GM19468 (cell line): ENCODE data around the gene PNISR.

Experiments
- ATAC-seq: cut with Tn5 transposase; IDR thresholded peaks from one replicate; pipeline ENCODE4 v1.9.1; 2021; ENCODE audit warnings: mild to moderate bottlenecking, moderate library complexity, moderate number of reproducible peaks; ENCODE audit not compliant: unreplicated experiment; ENCODE audit errors: extremely low read depth

PNISR gene

DNA sequence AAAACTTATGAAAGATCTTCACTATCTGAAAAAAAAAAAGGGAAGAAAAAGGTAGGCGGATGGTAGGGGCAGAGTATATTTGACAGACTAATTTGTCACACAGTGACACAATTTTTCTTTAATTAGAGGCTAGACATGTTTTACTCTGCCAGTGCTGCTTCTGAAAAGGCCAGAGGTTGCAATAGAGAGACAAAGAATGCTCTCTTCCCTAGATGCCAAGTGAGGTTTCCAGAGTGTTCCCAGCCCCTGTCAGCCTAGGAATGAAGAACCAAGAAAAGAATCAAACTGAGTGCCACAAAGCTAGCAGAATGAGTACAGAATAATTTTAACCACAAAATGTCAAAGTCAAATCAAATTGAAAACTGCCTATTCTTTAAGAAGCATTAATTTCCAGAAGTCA, 13.0 kb downstream of the PNISR start:
- ATAC-seq: no peak

GRCh38 chr6:99409672-99410071, 15.4 kb downstream of the PNISR start:
- ATAC-seq: no peak

GRCh38 chr6:99407076-99407475, 18.0 kb downstream of the PNISR start:
- no peak for ATAC-seq

GRCh38 chr6:99402448-99402847, 22.7 kb downstream of the PNISR start:
- ATAC-seq: no peak

- no peak for ATAC-seq
Measured at GRCh38 chr6:99397287-99397686, 27.8 kb downstream of the PNISR start.

DNA sequence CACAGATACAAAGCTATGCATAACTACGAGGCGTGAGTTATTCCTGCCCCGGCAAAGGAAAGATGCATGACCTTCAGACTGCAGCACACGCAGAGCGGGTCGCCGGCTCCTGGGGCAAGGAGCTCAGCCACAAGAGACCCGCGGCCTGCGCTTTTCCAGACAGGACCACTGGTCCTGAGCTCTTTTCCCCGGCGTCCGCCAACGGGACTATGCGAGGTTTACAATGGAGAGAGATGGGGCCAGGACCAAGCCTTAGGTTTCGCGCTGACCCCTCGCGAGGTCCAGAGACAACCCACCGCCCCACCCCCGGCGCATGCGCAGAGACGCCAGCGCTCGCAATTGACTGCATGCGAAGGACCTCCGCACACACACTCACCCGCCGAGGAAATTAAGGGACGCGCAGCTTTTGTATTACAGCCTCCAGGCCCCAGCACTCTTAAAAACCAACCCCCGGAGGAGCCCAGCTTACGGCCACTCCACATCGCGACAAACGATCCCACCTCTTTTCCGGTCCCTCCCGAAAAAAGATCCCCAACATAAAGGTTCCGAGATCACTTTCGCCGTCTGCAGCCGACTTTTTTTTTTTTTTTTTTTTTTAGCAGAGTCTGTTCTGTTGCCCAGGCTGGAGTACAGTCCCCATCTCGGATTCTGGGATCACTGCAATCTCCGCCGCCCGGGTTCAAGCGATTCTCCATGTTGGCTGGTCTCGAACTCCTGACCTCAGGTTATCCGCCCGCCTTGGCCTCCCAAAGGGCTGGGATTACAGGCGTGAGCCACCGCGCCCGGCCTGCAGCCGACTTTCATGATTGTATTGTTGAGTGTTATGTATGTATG, 31.2 kb downstream of the PNISR start, which contains the start of gene COQ3:
COQ3 (minus strand) TSS at position 498 of the 834 bp plus-strand sequence; CDS start at position 482, 16 bp downstream.
- peak; percentile 59 for ATAC-seq

DNA sequence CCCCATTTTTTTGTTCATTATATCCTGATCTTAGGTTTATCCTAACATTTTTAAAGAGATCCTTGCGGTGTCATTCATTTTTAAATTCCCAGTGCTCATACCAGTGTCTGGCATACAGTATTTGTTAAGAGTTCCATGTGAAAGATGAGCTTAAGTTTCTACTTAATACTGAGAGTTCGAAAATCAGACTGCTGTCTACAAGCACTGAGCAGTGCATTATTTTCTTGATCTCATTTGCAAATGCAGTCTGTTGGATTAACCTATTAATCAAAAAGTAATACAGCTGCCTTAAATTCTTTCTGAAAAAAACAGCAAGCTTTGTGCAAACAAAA, 31.8 kb downstream of the PNISR start:
- ATAC-seq: no peak

- ATAC-seq: no peak
Measured at GRCh38 chr6:99390896-99391295, 34.2 kb downstream of the PNISR start.

DNA sequence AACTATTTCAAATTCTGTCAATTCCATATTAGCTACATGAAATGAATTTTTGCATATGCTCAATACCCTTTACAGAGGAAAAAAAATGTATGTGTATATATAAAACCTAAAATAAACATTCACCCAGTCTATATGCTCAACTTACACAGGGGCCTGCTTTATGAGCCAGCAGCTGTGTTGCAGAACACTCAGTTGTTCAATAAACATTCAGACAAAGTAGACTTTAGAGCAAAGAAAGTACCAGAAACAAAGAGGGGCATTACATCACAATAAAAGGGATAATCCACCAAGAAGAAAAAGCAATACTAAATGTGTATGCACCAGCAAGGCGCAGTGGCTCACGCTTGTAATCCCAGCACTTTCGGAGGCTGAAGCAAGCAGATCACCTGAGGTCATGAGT, 40.6 kb downstream of the PNISR start:
- no peak for ATAC-seq

- ATAC-seq: no peak
Measured at GRCh38 chr6:99378636-99379035, 46.5 kb downstream of the PNISR start.

GRCh38 chr6:99369533-99369932, 55.6 kb downstream of the PNISR start:
- no peak for ATAC-seq

GRCh38 chr6:99366852-99367251, 58.3 kb downstream of the PNISR start:
- ATAC-seq: no peak

GRCh38 chr6:99364026-99364425, 61.1 kb downstream of the PNISR start:
- no peak for ATAC-seq

DNA sequence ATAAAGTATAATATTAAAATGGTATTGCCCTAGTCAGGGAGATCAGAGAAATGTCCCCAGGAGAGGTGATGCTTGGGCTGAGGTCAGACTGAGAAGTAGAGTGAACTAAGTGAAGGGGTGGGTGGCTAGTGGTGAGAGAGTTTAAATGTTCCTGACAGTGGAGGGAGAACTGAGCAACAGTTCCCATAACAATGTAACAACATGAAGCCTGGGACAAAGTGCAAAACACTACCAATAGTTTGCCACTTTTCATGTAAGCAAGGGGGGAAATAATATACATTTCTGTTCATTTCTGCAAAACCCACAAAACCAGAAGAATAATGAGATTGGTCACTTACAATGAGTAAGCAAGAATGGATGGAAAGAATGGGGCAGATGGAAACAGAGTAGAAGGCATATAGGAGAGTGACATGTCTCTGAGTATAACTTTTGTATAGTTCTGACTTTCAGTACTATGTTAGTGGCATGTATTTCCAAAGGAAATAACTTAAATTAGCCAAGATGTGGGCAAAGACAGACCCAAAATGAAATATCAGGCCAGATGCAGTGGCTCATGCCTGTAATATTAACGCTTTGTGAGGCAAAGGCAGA, 62.3 kb downstream of the PNISR start:
- no peak for ATAC-seq

DNA sequence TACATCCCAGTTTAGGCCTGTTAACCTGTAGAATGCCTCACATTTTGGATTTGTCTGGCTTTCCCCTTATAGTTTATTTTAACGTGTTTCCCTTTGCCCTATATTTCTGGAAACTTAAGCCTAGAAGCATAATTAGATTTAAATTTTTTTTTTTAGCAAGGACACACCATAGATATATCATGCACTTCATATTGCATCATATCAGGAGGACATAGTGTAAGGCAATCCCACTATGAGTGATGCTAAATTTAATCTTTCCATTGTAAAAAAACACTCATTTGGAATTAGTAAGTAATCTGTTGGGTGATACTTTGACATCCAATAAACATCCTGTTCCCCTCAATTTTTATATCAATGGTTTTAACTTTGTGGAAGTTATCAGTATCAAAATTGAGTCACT, 65.3 kb downstream of the PNISR start:
- ATAC-seq: no peak

GRCh38 chr6:99356641-99357040, 68.5 kb downstream of the PNISR start:
- no peak for ATAC-seq

- ATAC-seq: no peak
Measured at GRCh38 chr6:99354983-99355382, 70.1 kb downstream of the PNISR start.

DNA sequence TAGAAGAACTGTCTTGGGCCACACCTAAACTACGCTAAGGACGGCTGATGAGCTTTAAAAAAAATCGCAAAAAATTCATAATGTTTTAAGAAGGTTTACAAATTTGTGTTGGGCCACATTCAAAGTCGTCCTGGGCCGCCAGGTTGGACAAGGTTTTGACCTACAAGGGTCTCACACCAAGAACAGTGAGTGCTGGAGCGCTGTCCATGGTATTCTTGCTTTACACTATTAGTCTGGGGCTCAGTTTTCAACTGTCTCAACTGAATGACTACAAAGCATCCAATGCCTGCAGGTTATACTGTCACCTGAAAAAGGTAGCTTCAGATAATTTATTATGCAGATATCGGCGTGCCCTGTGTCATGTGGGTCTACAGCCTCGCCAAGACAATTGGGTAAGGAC, 72.0 kb downstream of the PNISR start:
- ATAC-seq: no peak

- no peak for ATAC-seq
Measured at GRCh38 chr6:99350573-99350972, 74.5 kb downstream of the PNISR start.

DNA sequence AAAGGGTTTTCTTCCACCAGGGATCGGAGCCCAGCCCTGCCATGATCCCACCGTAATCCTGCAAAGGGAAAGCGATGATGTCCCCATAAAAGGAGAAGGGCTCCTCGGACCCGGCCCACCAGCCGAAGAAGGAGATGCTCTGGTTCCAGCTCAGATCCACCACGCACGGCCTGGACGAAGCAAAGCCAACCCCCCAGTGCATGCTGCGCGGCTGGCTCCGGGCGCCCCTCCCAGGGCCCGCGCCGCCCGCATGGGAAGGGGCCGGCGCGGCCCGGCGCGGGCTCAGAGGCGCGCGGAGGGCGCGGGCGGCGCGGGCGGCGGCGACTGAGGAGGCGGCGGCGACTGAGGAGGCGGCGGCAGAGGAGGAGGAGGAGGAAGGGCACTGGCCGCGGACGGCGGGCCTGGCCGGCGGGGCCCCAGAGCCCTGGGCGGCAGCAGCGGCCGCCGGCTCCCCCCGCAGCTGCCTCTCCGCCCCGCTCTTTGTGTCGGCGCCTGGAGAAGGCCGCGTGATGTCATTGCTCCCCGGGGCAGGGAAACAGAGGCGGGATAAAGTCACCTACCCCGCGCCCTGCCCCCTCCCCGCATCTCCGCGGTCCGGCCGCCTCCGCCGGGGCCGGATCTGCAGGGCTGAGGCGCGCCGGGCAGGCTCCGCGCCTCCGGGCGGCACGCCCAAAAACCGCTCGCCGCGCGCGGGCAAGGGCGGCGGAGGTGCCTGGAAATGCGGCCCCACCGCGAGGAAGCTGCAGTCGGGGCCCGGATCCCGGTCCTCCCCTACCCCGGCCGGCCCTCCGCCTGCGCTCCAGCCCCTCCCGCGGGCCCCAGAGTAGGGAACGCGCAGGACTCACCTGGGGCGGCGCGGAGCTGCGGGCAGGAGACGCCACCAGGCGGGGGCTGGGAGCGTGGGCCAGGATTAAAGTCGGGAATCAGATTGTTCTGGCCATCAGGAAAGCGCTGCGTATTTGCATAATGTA, 75.7 kb downstream of the PNISR start, which contains the start of gene FAXC:
FAXC (minus strand) TSS at position 504 of the 971 bp plus-strand sequence; CDS start at position 202, 302 bp downstream.
- ATAC-seq: no peak
